Vagina (tissue), 2 donors: ENCODE results near the gene TRMT44. TPM values are rescaled to one million over a fixed set of nuclear protein-coding genes. Genes with fewer than 3 reads are reported as not detected.
"Not testable (repeated sequence)": the region's sequence is repeated elsewhere in the genome, so short reads cannot be mapped to it uniquely, and the experiment has no call there.

Source experiments
- DNase-seq, 2 donors: peaks; one replicate each; pipeline ENCODE4 v3.0.0-alpha.2; 2017; ENCODE audit errors: extremely low spot score in 2 of 2
- H3K27ac ChIP-seq: fragments of 200-600 bp; sonication (generic); one replicate; pipeline ENCODE4 v1.5.1; 2019
- H3K27me3 ChIP-seq: fragments of 200-600 bp; sonication (generic); one replicate; pipeline ENCODE4 v1.5.1; 2019
- H3K36me3 ChIP-seq, 2 donors: fragments of 200-600 bp; sonication (generic); one replicate each; pipeline ENCODE4 v1.5.1; 2017 to 2019
- H3K4me1 ChIP-seq: fragments of 200-600 bp; sonication (generic); one replicate; pipeline ENCODE4 v1.5.1; 2019
- H3K4me3 ChIP-seq, 2 donors: fragments of 200-600 bp; sonication (generic); 1 replicate in 1 of 2; 2 replicates in 1 of 2; pipeline ENCODE4 v1.5.1; 2016 to 2019
- H3K9me3 ChIP-seq: fragments of 200-600 bp; sonication (generic); one replicate; pipeline ENCODE4 v1.5.1; 2019
- CTCF ChIP-seq, 3 experiments: fragments of 450-650 bp in 2 of 3; fragments of 200-600 bp in 1 of 3; sonication (generic) in 1 of 3; IDR thresholded peaks; one replicate each; pipeline ENCODE4 v1.5.1; 2017 to 2019; ENCODE audit warnings: antibody characterized with exemption in 3 of 3, mild to moderate bottlenecking in 2 of 3, moderate library complexity in 2 of 3
- POLR2A ChIP-seq, 2 donors: fragments of 450-650 bp; IDR thresholded peaks; one replicate each; pipeline ENCODE4 v1.6.1; 2017; ENCODE audit warnings: antibody characterized with exemption in 2 of 2, mild to moderate bottlenecking in 2 of 2, moderate library complexity in 2 of 2
- POLR2AphosphoS5 ChIP-seq, 2 donors: sonication (generic); formaldehyde crosslinking; IDR thresholded peaks; one replicate each; pipeline ENCODE4 v1.9.0; 2017; ENCODE audit warnings: antibody characterized with exemption in 2 of 2, mild to moderate bottlenecking in 2 of 2, low read depth in 1 of 2; ENCODE audit not compliant: insufficient read depth in 1 of 2
- intact Hi-C: fragments of 100-400 bp; cut with DNase I; formaldehyde crosslinking; loops from one replicate; pipeline ENCODE4 v1.15.1; 2023
- total RNA-seq: library from RNA; depleted of rRNA; stranded (reverse); fragments of >200 nt; gene quantifications from one replicate; pipeline ENCODE4 v1.2.3, GENCODE V29; 2016

TRMT44 gene
- total RNA-seq, 1 donor from 2014 or later: 19.2 TPM

DNA sequence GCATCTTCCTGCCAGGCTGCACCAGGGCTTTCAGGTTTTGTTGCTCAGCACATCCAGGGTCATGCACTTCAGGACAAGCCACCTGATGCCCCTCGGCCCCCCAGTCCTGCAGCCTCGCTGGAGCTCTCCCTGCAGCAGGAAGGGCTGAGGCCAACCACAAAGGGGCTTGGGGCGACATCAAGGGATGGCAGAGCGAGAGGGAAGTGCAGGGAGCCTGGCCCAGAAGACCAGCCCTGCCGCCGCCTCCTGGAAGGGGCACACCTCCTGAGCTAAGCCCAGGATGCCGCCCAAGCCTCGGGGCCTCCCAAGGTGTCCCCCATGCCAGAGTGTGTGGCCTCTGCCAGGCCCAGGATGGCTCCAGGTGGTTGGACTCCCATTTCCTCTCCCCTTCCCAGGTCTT is 37.1 kb downstream of the TRMT44 start:
- H3K4me3 ChIP-seq: no peak overlapping the region
- peaks cover 14% of the 10 kb centered on the region for H3K4me1 ChIP-seq
- H3K27me3 ChIP-seq: no peaks in the 10 kb centered on the region
- intact Hi-C loops: no loop called here
- TF ChIP-seq CTCF (IDR thresholded peaks at IDR 0.05) (no peak), POLR2A (IDR thresholded peaks at IDR 0.05) (no peak), POLR2AphosphoS5 (IDR thresholded peaks at IDR 0.05; ENCODE audit: insufficient read depth in 1 of 2, low read depth in 1 of 2) (no peak)
- H3K27ac ChIP-seq: no peak overlapping the region
- no peaks in the 10 kb centered on the region for H3K36me3 ChIP-seq
- DNase-seq: no peak
- H3K9me3 ChIP-seq: no peaks in the 10 kb centered on the region

GRCh38 chr4:8478371-8478770 is 37.8 kb downstream of the TRMT44 start:
- H3K9me3 ChIP-seq: no peaks in the 10 kb centered on the region
- no peaks in the 10 kb centered on the region for H3K36me3 ChIP-seq
- no peak overlapping the region for H3K27ac ChIP-seq
- peaks cover 8% of the 10 kb centered on the region for H3K4me1 ChIP-seq
- H3K4me3 ChIP-seq: no peak overlapping the region
- H3K27me3 ChIP-seq: no peaks in the 10 kb centered on the region
- intact Hi-C loops: no loop called here
- no peak for DNase-seq
- TF ChIP-seq POLR2AphosphoS5 (IDR thresholded peaks at IDR 0.05; ENCODE audit: insufficient read depth in 1 of 2, low read depth in 1 of 2) (no peak), CTCF (IDR thresholded peaks at IDR 0.05) (no peak), POLR2A (IDR thresholded peaks at IDR 0.05) (no peak)

DNA sequence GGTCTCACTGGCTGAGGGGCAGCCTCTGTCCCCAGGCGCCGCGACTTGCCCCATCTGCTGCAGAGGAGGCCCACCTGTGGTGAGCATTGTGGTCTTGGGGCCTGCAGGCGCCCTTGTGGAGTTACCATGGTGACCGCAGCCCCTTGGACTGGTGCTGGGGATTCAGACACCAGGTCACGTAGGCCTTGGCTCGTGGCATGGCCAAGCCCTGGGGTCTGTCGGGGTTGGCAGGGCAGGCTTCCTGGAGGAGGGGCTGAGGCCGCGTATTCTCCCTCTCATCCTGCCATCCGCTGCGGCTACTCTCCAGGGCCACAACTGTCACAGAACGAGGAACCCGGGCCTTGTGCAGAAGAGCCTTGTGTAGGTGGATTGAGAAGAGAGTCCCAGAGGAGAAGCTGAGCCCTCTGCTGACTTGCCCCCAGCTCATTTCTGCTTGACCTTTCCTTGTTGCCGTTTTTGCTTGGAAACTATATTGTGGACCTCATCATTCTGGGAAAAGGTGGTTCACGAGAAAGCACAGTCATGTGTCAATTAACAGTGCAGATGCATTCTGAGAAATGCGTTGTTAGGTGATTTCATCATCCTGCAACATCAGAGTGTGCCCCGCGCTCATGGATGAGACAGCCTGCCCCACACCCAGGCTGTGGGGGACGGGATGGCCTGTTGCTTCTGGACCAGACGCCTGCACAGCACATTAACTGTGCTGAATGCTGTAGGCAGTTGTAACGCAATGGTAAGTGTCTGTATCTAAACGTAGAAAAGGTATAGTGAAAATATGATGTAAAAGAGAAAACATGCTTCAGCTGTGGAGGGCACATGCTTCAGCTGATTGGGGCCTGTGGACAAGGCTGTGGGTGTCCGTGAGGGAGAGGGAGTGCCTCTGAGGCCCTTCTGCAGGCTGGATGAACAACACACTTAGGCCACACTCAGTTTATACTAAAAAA is 38.5 kb downstream of the TRMT44 start:
- no peak for DNase-seq
- Histone ChIP-seq H3K27me3 (no peaks in the 10 kb centered on the region), H3K4me3 (no peak overlapping the region), H3K36me3 (no peaks in the 10 kb centered on the region), H3K27ac (no peak overlapping the region), H3K4me1 (peaks cover 1% of the 10 kb centered on the region), H3K9me3 (no peaks in the 10 kb centered on the region)
- TF ChIP-seq POLR2A (IDR thresholded peaks at IDR 0.05): no peak
- no peak for TF ChIP-seq CTCF (IDR thresholded peaks at IDR 0.05)
- no peak for TF ChIP-seq POLR2AphosphoS5 (IDR thresholded peaks at IDR 0.05; ENCODE audit: insufficient read depth in 1 of 2, low read depth in 1 of 2)
- intact Hi-C loops: no loop called here

DNA sequence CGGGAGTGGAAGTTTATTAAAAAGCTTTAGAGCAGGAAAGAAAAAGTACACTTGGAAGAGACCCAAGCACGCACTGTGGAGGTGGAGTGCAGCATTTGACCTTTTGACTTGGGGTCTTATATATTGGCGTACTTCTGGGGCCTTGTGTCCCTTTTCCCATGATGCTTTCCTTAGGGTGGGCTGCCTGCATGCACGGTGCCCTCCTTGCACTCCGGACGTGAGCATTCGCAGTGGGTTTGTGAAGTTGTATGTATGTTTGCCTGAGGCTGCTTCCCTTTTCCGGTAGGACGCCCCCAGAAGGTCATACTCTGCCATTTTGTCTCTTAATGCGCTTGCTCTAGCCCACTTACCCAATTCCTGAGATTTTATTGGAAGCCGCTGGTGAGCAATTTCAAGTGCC is 39.6 kb downstream of the TRMT44 start:
- TF ChIP-seq POLR2AphosphoS5 (IDR thresholded peaks at IDR 0.05; ENCODE audit: insufficient read depth in 1 of 2, low read depth in 1 of 2): no peak
- no peak for TF ChIP-seq POLR2A (IDR thresholded peaks at IDR 0.05)
- no peak for TF ChIP-seq CTCF (IDR thresholded peaks at IDR 0.05)
- no peak for DNase-seq

DNA sequence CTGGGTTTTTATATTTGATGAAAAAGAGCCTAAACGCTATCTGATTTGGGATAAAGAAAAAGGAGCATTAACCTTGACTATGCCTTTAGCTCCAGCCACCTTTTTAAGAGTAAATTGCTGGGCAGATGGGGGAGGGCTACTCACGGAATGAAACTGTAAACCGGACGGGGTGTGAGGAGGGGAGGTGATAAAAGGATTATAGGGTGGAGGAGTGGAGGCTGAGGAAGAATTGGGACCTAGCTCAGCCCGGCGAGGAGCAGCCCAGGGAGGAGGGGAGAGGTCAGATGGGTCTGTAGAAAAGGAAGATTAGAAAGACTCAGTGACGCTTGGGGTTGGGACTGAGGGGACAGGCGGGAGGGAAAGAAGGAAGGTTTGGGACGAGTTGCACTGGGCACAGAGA is 46.1 kb downstream of the TRMT44 start:
- DNase-seq, H3K4me1 ChIP-seq, intact Hi-C loops, H3K27me3 ChIP-seq, H3K9me3 ChIP-seq, H3K36me3 ChIP-seq, H3K27ac ChIP-seq, H3K4me3 ChIP-seq: not testable (repeated sequence)

More for the DNA sequence above, 39.6 kb downstream of the TRMT44 start:
- Histone ChIP-seq H3K4me3 (no peak overlapping the region), H3K27me3 (no peaks in the 10 kb centered on the region), H3K36me3 (no peaks in the 10 kb centered on the region), H3K27ac (no peak overlapping the region), H3K9me3 (no peaks in the 10 kb centered on the region), H3K4me1 (no peaks in the 10 kb centered on the region)
- intact Hi-C loops: no loop called here
